DND-41 (cell line): ENCODE results near the gene DEPP1.

Source experiments
- ATAC-seq: fragments of 200-7000 bp; cut with Tn5 transposase; 3 replicates; pipeline ENCODE4 v1.9.1; 2021; ENCODE audit warnings: low read depth; ENCODE audit not compliant: insufficient read depth
- DNase-seq: peaks from one replicate; pipeline ENCODE4 v3.0.0-alpha.2; 2020
- H2AFZ ChIP-seq: 2 replicates; pipeline ENCODE4 v1.6.0; 2012; ENCODE audit warnings: low read depth, low read length
- H3K27ac ChIP-seq: 2 replicates; pipeline ENCODE4 v1.5.1; 2012; ENCODE audit warnings: low read length, inconsistent platforms
- H3K27me3 ChIP-seq: fragments of 200-600 bp; sonication (generic); 2 replicates; pipeline ENCODE4 v1.6.0; 2012; ENCODE audit warnings: low read length, mild to moderate bottlenecking, inconsistent platforms; ENCODE audit not compliant: insufficient read depth, poor library complexity
- H3K36me3 ChIP-seq: 2 replicates; pipeline ENCODE4 v1.5.1; 2012; ENCODE audit warnings: low read length, inconsistent platforms; ENCODE audit not compliant: insufficient read depth
- H3K4me1 ChIP-seq: 2 replicates; pipeline ENCODE4 v1.5.1; 2012; ENCODE audit warnings: mild to moderate bottlenecking, low read length; ENCODE audit not compliant: insufficient read depth
- H3K4me2 ChIP-seq: 2 replicates; pipeline ENCODE4 v1.6.0; 2012; ENCODE audit warnings: mild to moderate bottlenecking, moderate library complexity, low read length, inconsistent platforms; ENCODE audit not compliant: insufficient read depth
- H3K4me3 ChIP-seq, 2 experiments: fragments of 200-600 bp in 1 of 2; shearing (Covaris generic) in 1 of 2; 2 replicates each; pipeline ENCODE4 v1.5.1; 2012 to 2016; ENCODE audit warnings: inconsistent platforms in 2 of 2, low read length in 2 of 2, mild to moderate bottlenecking in 2 of 2, low read depth in 1 of 2, moderate library complexity in 1 of 2
- H3K79me2 ChIP-seq: 2 replicates; pipeline ENCODE4 v1.6.0; 2012; ENCODE audit warnings: low read length, inconsistent platforms; ENCODE audit not compliant: insufficient read depth
- H3K9ac ChIP-seq: 2 replicates; pipeline ENCODE4 v1.6.0; 2012; ENCODE audit warnings: low read depth, mild to moderate bottlenecking, inconsistent platforms, low read length, moderate library complexity
- H3K9me3 ChIP-seq: 2 replicates; pipeline ENCODE4 v1.5.1; 2012; ENCODE audit warnings: low read length, moderate library complexity, mild to moderate bottlenecking, inconsistent platforms; ENCODE audit not compliant: insufficient read depth, severe bottlenecking
- H4K20me1 ChIP-seq: 2 replicates; pipeline ENCODE4 v1.6.0; 2012; ENCODE audit warnings: low read length; ENCODE audit not compliant: insufficient read depth
- CTCF ChIP-seq: IDR thresholded peaks from 2 replicates; pipeline ENCODE4 v1.5.1; 2012; ENCODE audit warnings: borderline replicate concordance, low read length, moderate library complexity, mild to moderate bottlenecking; ENCODE audit not compliant: poor library complexity, severe bottlenecking; ENCODE audit errors: extremely low read depth
- EZH2 ChIP-seq: IDR thresholded peaks from 3 replicates; pipeline ENCODE4 v1.6.1; 2012; ENCODE audit warnings: borderline replicate concordance, low read depth, mild to moderate bottlenecking, moderate library complexity, low read length, inconsistent platforms; ENCODE audit not compliant: severe bottlenecking

Gene DEPP1

GRCh38 chr10:44971434-44971833 lies 7.2 kb downstream of the DEPP1 start:
- H3K9ac ChIP-seq = no peak overlapping the region
- H2AFZ ChIP-seq = no peak overlapping the region
- no peak overlapping the region for H3K27ac ChIP-seq
- H3K79me2 ChIP-seq = no peaks in the 10 kb centered on the region
- ATAC-seq (no peak), DNase-seq (no peak)
- H3K9me3 ChIP-seq = no peaks in the 10 kb centered on the region
- H3K4me1 ChIP-seq = peaks cover 53% of the 10 kb centered on the region
- H3K4me3 ChIP-seq = no peak overlapping the region
- H3K27me3 ChIP-seq = no peaks in the 10 kb centered on the region
- H3K36me3 ChIP-seq = no peaks in the 10 kb centered on the region
- TF ChIP-seq EZH2 (no peak), CTCF (no peak)
- no peaks in the 10 kb centered on the region for H4K20me1 ChIP-seq
- no peak overlapping the region for H3K4me2 ChIP-seq

GRCh38 chr10:44970812-44971395 lies 7.7 kb downstream of the DEPP1 start:
- no peaks in the 10 kb centered on the region for H3K36me3 ChIP-seq
- no peak overlapping the region for H3K4me3 ChIP-seq
- H3K27me3 ChIP-seq = no peaks in the 10 kb centered on the region
- H3K4me2 ChIP-seq = no peak overlapping the region
- no peak overlapping the region for H3K27ac ChIP-seq
- H3K9ac ChIP-seq = no peak overlapping the region
- ATAC-seq = no peak
- no peak overlapping the region for H2AFZ ChIP-seq
- H4K20me1 ChIP-seq = no peaks in the 10 kb centered on the region
- peaks cover 52% of the 10 kb centered on the region for H3K4me1 ChIP-seq
- H3K79me2 ChIP-seq = no peaks in the 10 kb centered on the region
- no peak for DNase-seq
- no peaks in the 10 kb centered on the region for H3K9me3 ChIP-seq
- no peak for TF ChIP-seq CTCF

DNA sequence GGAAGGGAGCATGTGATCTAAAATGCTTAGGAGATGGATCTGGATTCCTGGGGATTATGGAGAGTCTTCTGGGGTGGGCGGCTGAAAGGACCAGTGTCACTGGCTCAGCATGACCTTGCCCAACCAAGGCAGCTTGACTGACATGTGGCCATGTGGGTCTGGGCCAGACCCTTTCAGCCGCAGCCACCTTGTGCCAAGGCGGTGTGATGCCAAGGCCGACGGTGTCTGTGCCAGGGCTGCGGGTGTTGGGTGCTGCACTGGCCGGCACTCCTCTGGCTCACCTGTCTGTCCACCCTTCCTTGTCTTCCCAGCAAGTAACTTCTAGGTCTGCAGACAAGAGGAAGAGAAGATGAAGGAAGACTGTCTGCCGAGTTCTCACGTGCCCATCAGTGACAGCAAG lies 8.8 kb downstream of the DEPP1 start:
- H3K27me3 ChIP-seq = no peaks in the 10 kb centered on the region
- no peak overlapping the region for H3K4me3 ChIP-seq
- no peak overlapping the region for H2AFZ ChIP-seq
- H3K9ac ChIP-seq = no peak overlapping the region
- ATAC-seq (no peak), DNase-seq (no peak)
- H3K4me2 ChIP-seq = no peak overlapping the region
- H3K4me1 ChIP-seq = peaks cover 42% of the 10 kb centered on the region
- H4K20me1 ChIP-seq = no peaks in the 10 kb centered on the region
- no peaks in the 10 kb centered on the region for H3K36me3 ChIP-seq
- H3K79me2 ChIP-seq = no peaks in the 10 kb centered on the region
- H3K27ac ChIP-seq = no peak overlapping the region; the same call in 1 of the 2 replicates
- no peak for TF ChIP-seq EZH2
- TF ChIP-seq CTCF = no peak
- no peaks in the 10 kb centered on the region for H3K9me3 ChIP-seq
